ENCODE results near the gene RPS6KA2. TPM values are rescaled to one million over a fixed set of nuclear protein-coding genes. Genes with fewer than 3 reads are reported as not detected.
"Not testable (repeated sequence)": the region's sequence is repeated elsewhere in the genome, so short reads cannot be mapped to it uniquely, and the experiment has no call there.

RPS6KA2 gene
- total RNA-seq, 1 experiment from 2014 or later: 2.3 TPM

DNA sequence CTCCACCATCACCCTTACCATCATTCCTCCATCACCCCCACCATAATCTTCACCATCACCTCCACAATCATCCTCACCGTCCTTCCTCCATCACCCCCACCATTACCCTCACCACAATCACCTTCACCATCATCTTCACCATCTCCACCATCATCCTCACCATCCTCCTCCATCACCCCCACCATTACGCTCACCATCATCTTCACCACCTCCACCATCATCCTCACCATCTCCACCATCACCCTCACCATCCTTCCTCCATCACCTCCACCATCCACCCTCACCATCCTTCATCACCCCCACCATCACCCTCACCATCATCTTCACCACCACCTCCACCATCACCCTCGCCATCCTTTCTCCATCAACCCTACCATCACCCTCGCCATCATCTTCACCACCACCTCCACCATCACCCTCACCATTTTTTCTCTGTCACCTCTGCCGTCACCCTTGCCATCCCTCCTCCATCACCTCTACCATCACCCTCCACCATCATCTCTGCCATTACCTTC is 211.2 kb downstream of the RPS6KA2 start:
- in situ Hi-C loops (cut with HindIII; ENCODE audit: low pct_unique_long_range_greater_than_20kb, low sequenced_read_pairs): no loop called here
- DNase-seq (ENCODE audit: low read depth): no peak

DNA sequence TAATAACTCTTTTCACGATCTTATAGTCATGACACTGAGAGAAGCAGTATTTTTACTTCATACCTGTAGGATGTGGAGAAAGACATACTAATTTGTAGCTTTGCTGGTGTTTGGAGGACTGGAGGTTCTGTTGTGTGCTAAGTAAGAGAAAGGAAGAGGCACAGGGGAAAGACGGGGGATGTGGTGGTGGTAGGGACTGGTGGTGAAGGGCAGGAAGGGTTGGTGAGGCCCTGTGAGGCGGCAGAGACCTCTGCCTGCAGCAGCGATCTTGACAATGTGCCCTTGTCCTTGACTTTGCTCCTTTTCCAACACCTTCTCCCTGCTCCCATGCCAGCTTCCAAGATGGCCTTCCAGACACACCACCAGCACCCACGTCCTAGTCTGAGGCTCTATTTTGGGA is 211.7 kb downstream of the RPS6KA2 start:
- no peak for DNase-seq (ENCODE audit: low read depth)
- in situ Hi-C loops (cut with HindIII; ENCODE audit: low pct_unique_long_range_greater_than_20kb, low sequenced_read_pairs): no loop called here

DNA sequence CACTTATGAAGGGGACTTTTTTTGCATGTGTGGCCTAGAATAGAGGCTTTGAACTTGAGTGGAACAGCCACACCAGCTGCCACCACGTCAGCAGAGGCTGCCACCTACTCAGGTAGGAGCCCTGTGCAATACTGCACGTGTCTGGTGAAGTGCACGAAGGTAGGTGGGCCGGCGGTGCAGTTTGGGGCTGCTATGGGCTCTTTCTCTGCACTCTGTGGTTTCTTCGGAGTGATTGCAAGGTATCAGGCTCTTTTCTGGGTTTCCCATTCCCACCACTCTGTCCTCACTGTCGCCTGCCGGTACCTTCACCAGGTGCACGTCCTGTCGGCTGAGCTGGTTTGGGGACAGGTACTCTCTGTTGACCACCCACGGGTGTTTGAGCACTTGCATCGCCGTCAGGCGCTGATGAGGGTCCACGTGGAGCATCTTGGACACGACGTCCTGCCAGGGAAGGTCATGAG is 213.5 kb downstream of the RPS6KA2 start:
- in situ Hi-C loops (cut with HindIII; ENCODE audit: low pct_unique_long_range_greater_than_20kb, low sequenced_read_pairs): no loop called here

DNA sequence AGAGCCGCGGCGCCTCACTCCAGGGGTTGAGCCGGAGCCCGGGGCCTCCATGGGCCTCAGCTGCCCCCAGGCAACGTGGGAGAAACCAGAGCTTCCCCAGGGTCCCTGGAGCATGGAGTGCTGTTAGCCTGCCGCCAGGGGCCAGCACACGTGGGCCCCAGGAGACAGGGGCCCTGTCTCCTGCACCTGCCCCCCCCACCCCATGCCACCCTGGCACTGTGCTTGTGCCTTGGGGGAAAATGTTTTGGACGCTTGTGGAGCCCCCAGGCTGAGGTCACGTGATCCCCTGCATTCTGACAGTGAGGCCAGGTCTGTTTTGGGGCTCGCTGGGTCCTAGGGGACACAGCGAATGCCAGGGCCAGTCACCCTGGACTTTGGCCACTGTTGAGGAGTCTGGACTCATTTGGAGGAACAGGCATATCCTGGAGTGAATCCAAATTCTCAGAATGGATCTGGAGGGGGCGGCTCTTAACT is 214.1 kb downstream of the RPS6KA2 start:
- in situ Hi-C loops (cut with HindIII; ENCODE audit: low pct_unique_long_range_greater_than_20kb, low sequenced_read_pairs): no loop called here

More for the DNA sequence above, 213.5 kb downstream of the RPS6KA2 start:
- DNase-seq (ENCODE audit: low read depth): no peak

DNA sequence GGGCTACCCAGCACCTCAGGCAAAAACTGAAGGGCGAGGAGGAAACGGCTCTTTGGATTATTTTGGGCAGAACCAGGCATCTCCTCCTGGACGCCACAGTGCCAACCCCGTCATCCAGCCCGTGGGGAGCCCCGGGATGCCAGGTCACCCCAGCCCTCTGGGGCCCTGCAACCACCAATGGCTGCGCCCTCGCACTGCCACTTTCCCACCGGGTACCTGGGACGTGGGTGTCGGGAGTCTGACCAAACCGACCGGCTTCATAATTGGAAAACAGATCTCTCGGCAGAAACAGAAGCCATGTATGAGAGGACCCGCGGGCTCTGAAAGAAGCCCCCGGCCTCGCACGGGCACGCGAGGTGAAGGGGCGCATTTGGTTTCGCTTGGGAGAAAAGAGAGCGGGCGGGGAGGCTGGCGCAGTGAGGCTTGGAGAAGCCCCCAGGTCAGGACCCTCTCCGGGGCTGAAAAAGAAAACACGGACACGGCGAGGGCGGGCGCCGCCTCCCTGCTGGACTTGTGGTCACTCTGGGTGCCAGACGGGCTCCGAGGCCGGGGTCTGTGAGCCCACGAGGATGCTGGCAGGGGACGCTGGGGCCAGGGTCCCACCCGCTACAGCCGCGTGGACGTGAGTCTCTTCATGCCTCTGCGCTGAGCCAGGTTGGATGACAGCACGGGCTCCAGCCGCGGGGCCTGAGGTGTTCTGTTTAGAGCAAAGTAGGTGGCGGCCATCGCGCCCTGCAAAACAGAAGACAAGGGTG is 214.7 kb downstream of the RPS6KA2 start:
- no peak for DNase-seq (ENCODE audit: low read depth)
- in situ Hi-C loops (cut with HindIII; ENCODE audit: low pct_unique_long_range_greater_than_20kb, low sequenced_read_pairs): no loop called here

More for the DNA sequence above, 214.1 kb downstream of the RPS6KA2 start:
- DNase-seq (ENCODE audit: low read depth): no peak

DNA sequence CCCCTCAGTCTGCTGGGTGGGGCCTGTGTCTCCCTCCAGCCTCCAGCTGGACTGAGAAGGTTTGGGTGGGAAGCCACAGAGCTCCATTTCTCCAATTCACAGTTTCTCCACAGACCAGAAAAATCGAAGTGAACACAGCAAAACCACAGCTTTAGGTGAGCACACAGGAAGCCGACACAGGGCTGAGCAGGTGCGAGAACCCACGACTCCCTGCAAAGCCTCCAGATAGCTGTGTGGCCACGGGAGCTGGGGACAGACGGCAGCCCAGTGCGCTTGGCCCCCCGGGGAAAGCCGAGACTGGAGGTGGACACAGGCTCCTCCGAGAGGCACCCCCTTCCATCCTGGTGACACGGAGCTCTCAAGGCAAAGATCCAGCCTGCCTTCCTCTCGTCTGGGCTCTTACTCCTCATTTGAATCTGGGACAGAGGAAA is 215.3 kb downstream of the RPS6KA2 start:
- no peak for DNase-seq (ENCODE audit: low read depth)
- in situ Hi-C loops (cut with HindIII; ENCODE audit: low pct_unique_long_range_greater_than_20kb, low sequenced_read_pairs): no loop called here

DNA sequence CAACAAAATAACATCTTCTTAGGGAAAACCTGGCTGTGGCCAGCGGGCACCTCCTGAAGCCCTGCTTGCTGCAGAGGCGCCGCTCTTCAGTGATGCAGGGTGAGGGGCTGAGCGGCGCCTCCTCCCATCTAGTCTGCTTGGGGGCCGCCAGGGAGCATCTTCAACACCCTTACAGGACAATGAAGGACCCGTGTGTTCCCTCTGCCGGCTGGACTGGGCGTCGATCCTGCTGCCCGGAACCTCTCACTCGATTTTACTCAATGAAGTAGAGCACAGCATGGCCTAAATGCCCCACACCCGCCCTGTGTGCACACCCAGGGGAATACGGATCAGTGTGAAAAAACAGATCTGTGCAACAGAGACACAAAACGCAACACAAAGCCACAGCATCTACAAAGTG is 215.8 kb downstream of the RPS6KA2 start:
- DNase-seq (ENCODE audit: low read depth): no peak

DNA sequence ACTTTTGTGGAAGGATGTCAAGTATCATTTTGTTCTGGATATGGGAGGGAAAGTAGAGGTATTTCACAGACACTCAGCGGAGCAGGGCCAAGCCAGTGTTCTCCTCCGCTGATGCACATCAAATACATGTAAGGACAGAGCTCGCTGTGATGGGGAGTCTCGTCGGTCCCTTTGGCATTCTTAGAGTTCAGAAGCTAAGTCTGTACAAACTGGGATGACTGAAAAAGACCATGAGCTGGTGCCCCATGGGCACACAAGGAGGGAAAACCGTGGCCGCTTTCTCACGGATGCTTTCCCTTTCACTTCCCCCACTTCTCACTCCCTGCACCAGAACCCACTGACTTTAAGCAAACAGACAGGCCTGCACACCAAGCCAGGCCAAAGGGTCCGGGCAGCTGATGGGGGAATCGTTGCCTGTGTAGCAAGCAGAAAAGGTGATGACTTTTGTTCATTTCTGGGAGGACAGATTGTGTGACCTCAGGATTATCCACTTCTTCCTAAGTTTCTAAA is 216.6 kb downstream of the RPS6KA2 start:
- no peak for DNase-seq (ENCODE audit: low read depth)
- in situ Hi-C loops (cut with HindIII; ENCODE audit: low pct_unique_long_range_greater_than_20kb, low sequenced_read_pairs): no loop called here

More for the DNA sequence above, 215.8 kb downstream of the RPS6KA2 start:
- in situ Hi-C loops (cut with HindIII; ENCODE audit: low pct_unique_long_range_greater_than_20kb, low sequenced_read_pairs): no loop called here

DNA sequence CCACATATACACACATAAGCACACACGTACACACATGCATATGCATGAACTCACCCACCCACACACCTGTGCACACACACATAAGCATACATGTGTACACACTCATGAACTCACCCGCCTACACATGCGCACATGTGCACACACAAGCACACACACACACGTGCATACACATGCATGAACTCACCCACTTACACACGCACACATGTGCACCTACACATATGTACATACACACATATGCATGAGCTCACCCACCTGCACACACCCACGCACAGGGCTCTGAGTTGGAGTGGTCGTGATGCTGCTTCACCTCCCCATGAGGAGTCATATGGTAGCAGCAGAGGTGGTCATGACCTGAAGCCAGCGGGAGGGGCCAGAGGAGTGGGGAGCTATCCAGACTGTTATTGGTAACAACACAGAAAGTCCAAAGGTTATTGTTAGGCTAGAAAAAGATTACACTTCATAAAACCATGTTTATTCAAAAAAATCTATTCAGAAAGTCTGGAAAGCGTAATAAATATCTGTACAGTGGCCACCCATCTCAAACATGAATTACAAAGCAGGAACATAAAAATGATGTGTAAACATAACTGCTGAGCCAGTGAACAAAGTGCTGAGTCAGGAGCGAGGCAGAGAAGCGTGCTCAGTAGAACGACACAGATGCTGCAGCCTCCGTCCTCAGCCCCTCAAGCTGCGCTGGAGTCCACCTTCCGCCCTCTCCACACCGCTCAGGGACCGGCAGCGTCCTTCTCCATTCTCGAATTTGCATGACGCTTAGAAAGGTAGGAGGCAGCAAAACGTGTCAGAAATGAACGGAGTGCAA is 217.9 kb downstream of the RPS6KA2 start:
- in situ Hi-C loops (cut with HindIII; ENCODE audit: low pct_unique_long_range_greater_than_20kb, low sequenced_read_pairs): no loop called here
- no peak for DNase-seq (ENCODE audit: low read depth)

DNA sequence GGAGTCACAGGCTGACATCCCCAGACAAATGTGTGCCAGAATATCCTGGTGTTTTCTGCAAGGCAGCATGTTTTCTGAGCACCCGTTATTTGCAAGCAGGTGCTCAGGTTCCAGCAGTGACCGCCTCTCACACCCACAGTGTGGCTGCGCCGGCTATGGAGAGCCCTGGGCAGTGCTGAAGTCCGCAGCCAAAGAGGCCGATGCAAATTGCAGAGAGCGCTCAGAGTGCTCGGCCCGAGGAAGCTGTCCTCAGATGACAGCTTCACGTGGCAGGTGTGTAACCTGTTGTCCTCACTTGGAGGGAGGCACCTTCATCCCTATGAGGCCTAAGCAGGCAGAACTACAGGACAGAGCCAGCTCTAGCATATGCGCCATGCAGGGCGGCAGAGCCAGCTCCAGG is 220.9 kb downstream of the RPS6KA2 start:
- no peak for DNase-seq (ENCODE audit: low read depth)
- in situ Hi-C loops (cut with HindIII; ENCODE audit: low pct_unique_long_range_greater_than_20kb, low sequenced_read_pairs): no loop called here

DNA sequence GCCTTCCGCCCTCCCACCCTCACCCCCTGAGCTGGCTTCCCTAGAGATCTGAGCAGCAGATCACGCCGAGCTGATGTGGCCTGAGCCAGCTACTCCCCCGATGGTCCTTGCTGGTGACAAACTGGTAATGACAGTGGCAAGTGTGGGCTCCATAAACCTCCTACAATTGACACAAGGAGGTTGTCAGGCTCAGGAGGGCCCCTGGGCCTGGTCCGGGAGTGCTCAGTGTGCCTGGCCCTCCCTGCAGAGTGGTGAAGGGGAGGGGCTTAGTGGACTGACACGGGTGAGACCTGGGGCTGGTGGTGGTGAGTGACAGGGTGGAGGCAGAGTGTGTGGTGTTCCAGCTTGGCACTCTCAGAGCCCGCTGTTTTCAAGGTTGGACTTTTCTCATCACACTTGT is 221.7 kb downstream of the RPS6KA2 start:
- DNase-seq (ENCODE audit: low read depth): no peak
- in situ Hi-C loops (cut with HindIII; ENCODE audit: low pct_unique_long_range_greater_than_20kb, low sequenced_read_pairs): no loop called here

DNA sequence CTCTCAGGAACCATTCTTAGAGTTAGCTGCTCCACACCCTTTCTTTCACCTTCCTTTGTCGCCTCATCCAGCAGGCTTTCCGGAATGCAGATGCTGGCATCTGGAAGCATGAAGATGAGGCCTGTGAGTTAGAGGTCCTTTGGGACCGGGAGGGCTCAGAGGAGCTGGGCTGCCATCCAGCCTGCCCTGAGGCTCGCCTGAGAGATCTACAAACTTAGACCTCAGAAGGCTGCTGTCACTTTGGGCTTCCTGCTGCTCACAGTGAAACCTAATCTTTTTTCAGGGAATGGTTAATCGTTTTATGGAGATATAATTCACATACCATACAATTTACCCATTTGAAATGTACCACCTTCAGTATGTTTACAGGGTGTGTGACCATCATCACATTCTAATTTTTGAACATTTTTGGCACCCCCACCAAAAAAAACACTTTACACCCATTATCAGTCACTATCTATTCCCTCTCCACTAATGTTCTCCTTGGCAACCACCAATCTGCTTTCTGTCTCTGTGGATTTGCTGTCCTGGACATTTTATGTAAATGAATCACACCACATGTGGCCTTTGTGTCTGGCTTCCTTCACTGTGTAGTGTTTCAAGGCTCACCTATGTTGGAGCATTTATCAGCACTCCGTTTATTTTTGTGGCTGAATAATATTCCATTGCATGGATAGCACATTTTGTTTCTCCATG is 224.3 kb downstream of the RPS6KA2 start:
- DNase-seq (ENCODE audit: low read depth): no peak

DNA sequence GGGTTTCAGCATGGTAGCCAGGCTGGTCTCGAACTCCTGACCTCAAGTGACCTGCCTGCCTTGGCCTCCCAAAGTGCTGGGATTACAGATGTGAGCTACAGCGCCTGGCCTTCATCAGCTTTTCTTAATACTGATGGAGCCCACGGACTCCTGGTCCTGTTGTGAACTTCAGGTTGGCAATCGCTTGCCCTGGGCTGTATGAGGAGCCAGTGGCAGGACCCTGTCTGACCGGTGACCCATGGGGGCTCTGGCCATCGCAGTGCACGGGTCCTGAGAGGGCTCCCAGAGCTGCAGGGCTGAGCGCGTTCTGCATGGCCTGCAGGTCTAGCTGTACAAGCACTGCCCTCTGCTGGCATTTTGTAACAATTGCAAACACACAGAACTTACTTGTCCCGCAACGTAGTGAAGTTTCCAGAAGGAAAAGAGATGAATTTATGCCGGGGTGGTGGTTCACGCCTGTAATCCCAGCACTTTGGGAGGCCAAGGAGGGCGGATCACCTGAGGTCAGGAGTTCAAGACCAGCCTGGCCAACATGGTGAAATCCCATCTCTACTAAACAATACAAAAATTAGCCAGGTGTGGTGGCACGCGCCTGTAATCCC is 226.3 kb downstream of the RPS6KA2 start:
- DNase-seq (ENCODE audit: low read depth): peak; percentile 34
- in situ Hi-C loops (cut with HindIII; ENCODE audit: low pct_unique_long_range_greater_than_20kb, low sequenced_read_pairs): not testable (repeated sequence)

More for the DNA sequence above, 224.3 kb downstream of the RPS6KA2 start:
- in situ Hi-C loops (cut with HindIII; ENCODE audit: low pct_unique_long_range_greater_than_20kb, low sequenced_read_pairs): no loop called here

DNA sequence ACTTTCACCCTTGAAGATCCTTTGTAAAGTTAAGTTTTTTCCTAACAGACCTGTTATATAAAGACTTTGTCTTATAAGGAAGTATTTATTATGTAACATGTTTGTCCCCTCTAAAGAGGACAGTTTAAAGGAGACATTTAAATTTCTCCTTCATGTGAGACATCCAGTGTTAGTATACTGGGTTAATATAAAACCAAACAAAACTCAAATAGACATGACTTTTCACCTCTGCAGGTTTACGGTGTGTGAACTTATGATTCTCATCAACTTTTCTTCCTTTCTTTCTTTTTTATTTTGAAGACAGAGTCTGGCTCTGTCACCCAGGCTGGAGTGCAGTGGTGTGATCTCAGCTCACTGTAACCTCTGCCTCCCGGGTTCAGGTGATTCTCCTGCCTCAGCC is 226.9 kb downstream of the RPS6KA2 start:
- in situ Hi-C loops (cut with HindIII; ENCODE audit: low pct_unique_long_range_greater_than_20kb, low sequenced_read_pairs): no loop called here
- DNase-seq (ENCODE audit: low read depth): peak; percentile 23

DNA sequence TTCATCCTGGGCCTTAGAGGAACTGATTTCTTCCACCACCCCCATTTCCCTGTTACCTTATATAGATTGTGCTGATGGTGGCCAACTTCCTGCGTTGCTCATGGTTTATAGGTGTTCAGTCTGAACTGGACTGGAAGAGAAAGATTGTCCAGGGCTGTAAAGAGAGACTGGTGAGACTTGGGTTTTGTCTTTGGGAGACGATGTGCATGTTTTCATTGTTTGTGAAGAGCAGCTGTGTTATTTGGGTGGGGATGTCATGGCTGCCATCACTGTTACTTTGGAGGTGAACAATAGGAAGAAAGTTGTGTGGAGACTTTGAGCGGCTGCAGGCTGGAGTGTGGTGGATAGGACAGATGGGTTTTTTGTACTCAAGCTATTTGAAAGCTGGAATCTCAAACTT is 228.7 kb downstream of the RPS6KA2 start:
- DNase-seq (ENCODE audit: low read depth): no peak
- in situ Hi-C loops (cut with HindIII; ENCODE audit: low pct_unique_long_range_greater_than_20kb, low sequenced_read_pairs): no loop called here

DNA sequence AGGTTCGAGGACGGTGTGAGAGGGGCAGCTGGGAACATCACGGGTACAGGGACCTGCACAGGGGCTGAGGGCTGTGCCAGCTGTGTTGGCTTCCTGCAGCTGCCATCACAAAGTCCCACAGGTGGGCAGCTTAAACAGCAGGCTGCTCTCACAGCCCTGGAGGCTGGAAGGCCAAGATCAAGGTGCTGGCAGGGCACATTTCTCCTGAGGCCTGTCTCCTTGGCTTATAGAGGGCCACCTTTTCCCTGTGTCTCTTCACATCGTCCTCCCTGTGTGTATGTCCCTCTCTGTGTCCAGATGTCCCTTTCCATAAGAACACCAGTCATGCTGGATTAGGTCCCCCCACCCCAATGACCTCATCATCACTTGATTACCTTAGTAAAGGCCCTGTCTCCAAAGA is 229.2 kb downstream of the RPS6KA2 start:
- DNase-seq (ENCODE audit: low read depth): no peak
- in situ Hi-C loops (cut with HindIII; ENCODE audit: low pct_unique_long_range_greater_than_20kb, low sequenced_read_pairs): no loop called here

DNA sequence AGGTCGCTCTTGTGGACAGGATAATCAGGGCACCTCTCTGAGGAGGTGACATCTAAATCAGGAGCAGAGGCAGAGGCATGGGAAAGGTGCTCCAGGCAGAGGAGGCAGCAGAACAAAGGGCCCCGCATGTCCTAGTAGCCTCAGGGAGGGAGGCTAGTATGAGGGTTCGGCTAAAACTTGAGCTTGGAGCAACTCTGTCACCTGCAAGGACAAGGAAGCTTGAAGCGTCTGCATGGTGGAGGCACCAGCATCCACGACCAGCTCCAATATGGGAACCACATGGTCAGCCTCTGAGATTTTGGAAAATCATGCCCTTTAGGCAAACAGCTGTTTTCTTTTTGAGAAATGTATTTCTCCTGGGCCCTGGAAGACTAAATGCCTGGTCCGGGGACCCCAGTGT is 231.3 kb downstream of the RPS6KA2 start:
- in situ Hi-C loops (cut with HindIII; ENCODE audit: low pct_unique_long_range_greater_than_20kb, low sequenced_read_pairs): no loop called here
- no peak for DNase-seq (ENCODE audit: low read depth)

DNA sequence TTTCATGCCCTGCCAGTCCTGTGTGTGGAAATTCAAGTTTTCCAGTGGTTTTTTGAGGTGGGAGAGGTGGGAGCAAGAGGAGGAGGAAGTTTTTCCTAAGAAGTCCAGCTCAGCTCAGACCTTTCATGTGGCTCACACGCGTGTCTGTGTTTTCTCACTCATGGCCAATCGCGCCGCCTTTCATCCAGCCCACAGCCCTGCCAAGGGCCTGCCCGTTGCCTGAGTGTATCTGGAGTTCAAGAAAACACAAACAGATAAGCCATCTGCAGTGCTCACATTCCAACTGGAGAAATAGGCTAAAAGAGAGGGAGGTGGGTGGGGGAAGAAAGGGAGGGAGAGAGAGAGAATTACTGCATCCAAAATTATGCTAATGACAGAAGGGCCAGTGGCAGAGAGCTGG is 231.7 kb downstream of the RPS6KA2 start:
- in situ Hi-C loops (cut with HindIII; ENCODE audit: low pct_unique_long_range_greater_than_20kb, low sequenced_read_pairs): no loop called here
- DNase-seq (ENCODE audit: low read depth): no peak
